ENCODE data around the gene CRTC3.

The CRTC3 gene

DNA sequence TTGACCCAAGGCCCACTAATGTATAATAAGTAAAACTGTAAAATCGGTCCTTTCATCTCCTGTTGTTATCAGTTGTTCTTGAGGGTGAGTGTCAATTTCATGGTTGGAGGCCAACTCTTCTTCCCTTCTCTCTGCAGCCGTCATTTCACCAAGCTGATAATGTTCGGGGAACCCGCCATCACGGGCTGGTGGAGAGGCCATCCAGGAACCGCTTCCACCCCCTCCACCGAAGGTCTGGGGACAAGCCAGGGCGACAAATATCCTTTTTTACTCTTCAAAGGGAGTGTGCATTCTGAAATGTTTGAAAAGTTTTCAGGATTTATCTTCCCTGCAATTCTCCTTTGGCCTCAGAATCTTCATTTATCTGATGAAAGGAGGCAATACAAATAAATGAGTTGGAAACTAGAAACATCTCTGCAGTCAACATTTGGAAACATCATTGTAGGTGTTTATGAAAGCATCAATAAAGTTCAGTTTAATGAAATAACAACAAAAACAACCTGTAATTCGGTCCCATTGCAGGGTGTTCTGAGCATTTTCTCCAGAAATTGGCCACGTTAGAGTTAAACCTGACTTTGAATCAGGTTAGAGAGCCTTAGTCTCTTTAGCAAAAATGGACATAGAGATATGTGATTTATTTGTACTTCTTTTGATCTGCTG is 63.9 kb downstream of the CRTC3 start:
- no peak for DNase-seq (ENCODE audit: low read depth in 3 of 3)

DNA sequence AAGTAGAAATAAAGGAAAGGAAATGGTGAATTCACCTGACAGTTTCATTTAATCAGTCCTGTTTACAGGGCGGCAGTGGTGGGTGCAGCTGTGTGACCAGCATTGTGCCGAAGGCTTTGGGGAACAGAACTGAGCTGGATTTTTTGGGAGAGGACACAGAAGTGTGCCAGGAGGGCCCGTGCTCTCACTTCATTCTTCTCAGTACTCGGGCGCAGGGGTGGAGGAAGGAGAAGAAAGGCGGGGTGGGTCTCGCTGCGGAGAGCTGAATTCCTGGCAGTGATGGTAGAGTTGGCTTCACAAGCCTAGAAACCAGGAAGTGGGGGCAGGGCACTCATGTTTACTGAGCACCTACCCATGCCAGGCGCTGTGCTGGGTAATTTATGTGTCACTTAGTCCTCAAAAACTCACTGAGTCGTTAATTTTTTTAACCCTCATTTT is 64.6 kb downstream of the CRTC3 start:
- DNase-seq (ENCODE audit: low read depth in 3 of 3), result peak; percentile 46 to 81 (median 73)

DNA sequence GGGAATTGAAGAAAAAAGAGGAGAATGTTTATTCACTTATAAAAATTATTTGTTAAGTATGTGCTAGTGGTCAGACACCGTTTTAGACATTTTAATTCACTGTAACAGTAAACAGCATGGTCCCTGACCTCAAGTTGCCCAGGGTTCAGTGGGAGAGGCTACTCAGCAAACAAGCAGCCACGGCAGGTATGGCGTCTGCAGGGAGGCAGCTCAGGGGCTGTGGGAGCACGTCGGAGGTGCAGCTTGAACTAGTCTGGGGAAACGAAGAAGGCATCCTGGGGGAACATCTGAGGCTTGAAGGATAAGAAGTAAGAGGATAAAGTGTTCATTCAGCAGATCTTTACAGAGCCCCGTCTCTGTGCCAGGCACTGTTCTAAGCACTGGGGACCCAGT is 66.0 kb downstream of the CRTC3 start:
- no peak for DNase-seq (ENCODE audit: low read depth in 3 of 3)

DNA sequence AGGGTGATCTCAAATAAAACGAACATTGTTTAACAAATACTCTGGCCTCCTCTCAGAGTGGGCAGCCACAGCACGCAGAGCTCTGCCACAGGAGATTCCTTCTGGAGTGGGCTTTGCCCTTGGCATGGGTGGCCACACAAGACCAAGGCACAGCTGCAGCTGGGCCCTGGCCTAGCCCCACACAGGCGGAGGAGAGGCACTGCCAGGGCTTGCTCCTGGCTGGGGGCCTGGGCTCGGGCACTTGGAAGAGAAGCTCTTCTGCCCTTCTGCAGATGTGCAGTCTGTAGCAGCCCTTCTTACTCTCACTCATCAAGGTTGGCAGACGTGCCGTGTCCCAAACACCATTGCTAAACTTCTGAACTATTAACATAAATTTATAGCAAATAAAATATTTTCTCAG is 67.2 kb downstream of the CRTC3 start:
- no peak for DNase-seq (ENCODE audit: low read depth in 3 of 3)

DNA sequence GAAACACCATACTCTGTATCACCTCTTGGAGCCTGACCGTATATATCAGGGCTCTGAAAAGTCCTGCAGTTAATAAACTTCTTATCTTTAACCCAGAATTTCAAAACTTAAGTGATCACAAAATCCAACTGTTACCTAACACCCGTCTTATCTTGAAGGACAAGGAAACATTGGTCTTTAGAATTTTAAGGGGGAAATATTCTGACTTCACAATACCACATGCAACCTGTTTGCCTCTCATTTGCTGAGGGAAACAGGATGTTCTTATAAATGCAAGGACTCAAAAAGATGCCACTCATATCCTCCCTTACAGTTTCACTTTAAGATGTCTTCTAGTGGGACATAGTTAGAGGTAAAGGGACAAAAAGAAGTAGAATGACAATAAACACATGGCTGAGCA is 67.9 kb downstream of the CRTC3 start:
- DNase-seq (ENCODE audit: low read depth in 3 of 3), result no peak

DNA sequence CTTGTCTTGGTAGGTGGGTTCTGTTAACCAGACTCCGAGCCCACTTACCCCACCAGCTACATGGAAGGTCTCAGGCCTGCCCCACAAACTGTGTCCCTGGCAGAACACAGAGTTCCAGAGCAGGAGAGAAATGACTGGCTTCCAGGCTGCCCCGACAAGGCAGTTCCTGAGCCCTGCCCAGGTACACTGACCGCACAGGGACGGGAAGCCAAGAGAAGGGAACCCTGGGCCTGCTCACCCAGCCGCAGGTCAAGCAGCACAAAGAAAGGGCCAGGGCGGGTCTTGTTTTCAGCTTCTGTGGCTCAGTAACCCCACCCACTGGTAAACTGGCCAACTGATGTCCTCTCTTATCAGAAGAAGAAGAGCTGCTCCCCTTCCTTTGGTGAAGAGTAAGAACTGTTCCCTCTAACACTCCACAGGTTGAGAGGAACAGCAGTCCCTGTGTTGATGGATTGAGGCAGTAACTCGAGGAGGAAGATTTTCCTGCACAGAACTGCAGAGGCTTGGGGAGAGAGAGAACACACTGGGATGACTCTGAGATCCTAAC is 68.4 kb downstream of the CRTC3 start:
- no peak for DNase-seq (ENCODE audit: low read depth in 3 of 3)

DNA sequence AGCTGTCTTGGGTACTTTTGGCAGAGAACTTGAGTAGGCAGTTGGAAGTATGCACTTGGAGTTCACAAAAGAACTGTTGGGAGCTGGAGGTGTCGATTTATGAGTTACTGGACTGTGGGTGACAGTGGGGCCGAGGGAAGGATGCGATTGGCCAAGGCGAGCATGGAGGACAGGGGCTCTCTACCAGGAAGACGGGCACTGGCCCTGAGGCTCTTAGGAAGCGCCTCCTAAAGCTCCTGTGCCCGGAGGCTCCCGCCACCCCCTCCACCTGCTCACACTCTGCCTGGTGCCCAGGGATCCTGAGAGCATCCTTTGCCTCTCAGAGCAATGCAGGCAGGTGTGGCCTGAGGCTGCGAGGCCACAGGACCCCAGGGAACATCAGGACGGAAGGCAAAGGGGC is 69.0 kb downstream of the CRTC3 start:
- DNase-seq (ENCODE audit: low read depth in 3 of 3), result no peak

DNA sequence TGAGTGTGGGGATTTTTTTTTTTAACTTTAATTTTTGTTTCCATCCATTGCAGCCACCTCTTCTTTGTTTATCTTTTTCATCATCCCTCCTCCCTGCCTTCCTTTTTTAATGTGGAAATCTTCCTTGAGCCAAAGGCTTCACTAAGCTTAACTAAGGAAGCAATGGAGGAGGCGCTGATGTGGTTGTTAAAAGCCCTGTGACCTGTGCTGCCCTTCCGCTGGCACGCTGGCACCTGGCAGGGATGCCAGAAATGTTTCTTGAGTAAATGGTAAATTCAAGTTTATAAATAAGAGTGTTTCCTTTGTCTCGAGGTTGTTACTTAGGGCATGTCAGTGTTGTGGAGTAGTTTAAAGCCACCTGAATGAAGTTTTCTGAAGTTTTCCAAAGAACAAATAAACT is 69.4 kb downstream of the CRTC3 start:
- DNase-seq (ENCODE audit: low read depth in 3 of 3), result no peak

DNA sequence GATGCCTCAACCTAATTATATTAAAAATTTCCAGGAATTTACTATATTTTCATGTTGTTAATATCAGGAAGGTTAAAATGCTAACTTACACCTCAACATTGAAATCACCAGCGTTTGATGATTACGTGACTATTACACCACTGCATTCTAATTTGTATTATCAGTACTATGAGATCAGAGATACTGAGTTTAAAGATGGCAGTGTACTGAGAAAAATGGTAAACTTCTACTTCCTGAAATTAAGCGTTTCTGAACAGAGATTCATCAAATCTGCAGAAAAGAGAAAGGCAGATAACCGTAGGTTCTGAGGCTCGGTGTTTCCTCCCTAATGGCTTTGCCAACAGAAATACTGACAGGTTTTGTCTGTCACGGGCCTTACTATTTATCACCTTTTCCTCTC is 69.9 kb downstream of the CRTC3 start:
- no peak for DNase-seq (ENCODE audit: low read depth in 3 of 3)

DNA sequence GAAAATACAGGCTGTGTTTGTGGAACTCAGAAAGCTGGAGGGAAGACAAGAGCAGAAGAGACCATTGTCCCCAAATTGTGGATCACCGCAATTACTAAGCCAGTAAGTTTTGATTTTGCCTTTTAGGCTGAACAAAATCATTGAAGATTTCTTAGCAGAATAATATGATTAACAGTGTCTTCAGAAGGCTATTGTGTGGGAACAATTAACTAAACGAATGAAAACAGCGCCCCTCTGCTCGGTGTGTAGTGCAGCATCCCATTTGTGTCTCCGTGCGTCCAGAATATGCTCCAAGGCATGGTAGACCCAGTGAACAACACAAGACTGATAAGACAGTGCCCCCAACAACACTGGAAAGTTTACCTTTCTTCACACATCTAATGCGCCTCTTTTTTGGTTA is 71.2 kb downstream of the CRTC3 start:
- DNase-seq (ENCODE audit: low read depth in 3 of 3), result no peak

DNA sequence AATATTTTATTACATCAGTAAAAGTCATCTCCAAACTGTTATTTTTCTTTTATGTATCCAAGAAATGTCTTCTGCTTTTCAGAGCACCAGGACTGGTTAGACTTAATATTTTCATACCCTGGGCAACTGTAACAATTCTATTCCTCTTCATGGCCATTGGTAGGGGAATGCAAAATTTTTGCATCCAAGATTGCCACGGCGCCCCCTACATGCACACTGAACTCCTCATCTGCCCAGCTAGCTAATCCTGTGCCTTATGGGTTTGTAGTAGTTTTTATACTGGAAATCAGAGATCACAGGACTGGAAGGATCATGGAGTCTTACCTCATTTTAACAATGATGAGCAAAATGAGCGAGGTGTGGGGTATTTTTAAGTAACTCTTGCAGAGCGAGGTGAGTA is 74.2 kb downstream of the CRTC3 start:
- peak in 1 of 3 experiments; percentile 21 for DNase-seq (ENCODE audit: low read depth in 3 of 3)

DNA sequence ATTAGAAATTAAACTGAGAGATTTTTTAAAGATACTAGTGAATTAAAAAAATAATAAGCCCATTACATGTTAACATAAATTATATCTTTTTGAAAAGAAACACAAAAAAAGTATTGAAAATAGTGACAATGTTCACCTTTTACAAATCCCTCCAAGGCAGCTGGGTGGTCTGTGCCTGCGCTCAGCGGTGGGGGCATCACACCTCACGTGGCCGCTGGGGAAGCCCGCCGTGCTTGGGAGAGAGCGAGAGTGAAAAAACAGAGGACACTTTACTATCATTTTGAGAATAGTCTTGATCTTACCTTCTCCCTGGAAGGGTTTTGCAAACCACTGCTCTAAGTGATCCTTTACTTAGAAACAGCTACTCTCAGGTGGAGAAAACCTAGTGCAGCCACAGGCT is 76.9 kb downstream of the CRTC3 start:
- DNase-seq (ENCODE audit: low read depth in 3 of 3), result no peak

DNA sequence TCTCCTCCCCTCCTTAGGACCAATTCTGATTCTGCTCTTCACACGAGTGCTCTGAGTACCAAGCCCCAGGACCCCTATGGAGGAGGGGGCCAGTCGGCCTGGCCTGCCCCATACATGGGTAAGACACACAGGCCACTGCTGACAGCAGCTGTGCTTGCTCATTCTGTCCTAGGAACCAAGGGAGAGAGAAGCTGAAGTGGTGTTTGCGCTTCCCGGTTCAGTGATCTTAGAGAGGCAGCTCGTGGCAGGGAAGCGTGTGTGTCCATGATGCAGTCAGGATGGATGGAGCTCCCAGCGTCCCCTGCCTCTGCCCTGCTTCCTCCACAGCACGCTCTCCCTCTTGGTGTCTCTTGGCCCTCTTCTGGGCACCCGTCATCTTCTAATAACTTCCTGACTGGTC is 77.6 kb downstream of the CRTC3 start:
- no peak for DNase-seq (ENCODE audit: low read depth in 3 of 3)

DNA sequence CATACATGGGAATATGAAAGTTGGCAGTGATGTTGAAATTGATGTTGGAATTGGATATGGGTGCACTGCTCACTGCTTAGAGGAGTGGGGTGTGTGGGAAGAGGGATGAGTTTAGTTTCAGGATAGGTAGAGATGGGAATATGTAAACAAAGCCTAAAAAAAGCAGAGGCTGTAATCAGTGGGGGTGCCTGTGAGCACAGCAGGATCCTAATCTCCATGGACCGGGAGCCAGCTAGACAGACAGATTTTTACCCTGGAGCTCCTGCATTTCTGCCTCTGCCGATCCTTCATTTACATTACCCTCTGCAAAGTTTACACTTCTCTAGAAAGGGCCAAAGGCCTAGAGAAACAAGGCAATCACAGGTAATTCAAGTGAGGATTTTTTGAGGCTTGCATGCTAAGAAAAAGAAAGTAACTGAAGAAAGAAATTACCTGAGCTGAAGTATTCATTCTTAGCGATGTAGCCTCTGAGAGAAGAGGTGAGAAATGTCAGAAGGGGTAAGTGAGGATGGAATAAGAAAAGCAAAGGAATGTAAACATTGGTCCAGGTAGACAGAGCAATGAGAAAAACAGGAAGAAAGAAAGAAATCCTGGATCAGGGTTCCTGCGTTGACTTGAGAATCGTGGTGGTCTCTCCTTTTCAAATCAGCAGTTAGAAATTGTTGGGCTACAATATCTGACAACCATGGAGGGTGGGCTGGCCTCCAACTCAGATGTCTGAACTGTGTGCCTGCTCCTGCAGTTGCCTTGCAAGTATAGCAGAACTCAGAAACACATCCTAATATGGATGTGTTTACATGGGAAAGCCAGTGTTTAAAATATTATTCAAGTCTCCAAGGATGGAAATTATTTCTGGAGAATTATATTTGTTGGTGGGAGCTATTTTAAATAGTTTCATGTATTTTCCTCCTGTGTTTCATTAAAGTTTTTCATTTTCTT is 79.8 kb downstream of the CRTC3 start:
- DNase-seq (ENCODE audit: low read depth in 3 of 3), result no peak

DNA sequence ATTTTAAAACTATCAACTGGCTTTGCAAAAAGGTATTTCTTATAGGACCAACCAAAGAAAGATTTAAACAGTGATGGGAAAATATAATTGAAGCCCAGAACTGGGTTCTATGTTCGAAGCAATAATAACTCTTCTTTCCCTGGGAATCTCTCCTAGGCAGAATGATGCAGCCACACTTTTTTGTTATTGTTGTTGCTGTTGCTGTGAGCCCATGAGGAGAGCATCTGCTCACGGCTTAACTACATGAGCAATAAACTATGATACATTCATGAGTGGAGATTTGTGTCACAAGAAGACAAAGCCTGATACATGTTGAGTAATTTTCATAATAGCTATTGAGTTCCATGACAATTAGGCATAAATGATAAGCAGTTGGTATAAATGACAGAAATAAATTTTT is 80.5 kb downstream of the CRTC3 start:
- no peak for DNase-seq (ENCODE audit: low read depth in 3 of 3)

DNA sequence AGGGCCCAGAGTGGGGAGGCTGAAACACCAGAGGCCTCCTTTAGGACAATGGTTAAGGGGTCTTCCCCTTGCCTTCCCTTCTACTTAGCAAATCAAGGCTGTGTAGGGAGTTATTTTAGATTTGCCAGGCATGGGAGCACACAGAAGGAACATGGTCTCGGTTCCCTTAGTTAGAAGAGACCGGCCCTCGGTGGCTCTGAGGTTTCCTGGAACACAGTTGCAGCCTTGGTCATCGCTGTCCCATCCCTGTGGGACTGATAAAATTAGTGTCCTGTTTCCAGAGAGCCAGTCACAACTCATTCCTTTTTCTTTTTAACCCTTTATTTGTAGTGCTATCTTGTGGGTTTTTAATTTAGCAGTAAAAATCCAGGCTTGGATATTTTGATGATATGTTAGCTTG is 81.4 kb downstream of the CRTC3 start:
- no peak for DNase-seq (ENCODE audit: low read depth in 3 of 3)

DNA sequence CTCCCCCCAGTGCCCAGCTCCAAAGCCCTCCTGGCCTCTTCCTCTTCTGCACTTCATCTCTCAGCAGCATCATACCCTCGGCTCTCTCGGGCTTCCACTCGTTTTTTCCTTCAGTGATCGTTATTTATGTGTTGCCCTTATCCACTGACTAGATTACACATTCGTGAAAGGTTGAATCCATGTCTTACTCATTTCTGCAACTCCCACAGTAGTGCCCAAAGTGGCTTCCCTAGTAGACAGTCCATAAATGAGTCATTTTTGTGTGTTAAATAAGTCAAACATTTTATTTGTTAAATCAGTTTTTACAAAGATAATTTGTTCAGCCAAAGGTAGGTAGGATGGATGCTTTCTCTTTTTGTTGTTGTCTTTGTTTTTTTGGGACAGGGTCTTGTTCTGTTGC is 87.4 kb downstream of the CRTC3 start:
- no peak for DNase-seq (ENCODE audit: low read depth in 3 of 3)

DNA sequence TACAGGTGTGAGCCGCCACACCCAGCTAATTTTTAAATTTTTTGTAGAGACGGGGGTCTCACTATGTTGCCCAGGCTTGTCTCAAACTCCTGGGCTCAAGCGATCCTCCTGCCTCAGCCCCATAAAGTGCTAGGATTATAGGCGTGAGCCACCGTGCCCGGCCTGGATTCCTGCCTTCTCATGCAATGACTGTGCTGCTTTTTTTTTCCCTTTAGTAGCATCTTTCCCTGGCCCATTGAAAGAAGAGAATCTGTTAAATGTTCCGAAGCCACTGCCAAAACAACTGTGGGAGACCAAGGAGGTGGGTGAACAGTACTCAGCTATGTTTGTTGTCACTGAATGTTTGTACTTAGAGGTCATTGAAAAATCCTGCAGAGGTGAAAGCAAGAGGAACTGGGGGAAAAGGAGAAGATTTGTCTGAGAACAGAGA is 88.0 kb downstream of the CRTC3 start:
- DNase-seq (ENCODE audit: low read depth in 3 of 3), result no peak

DNA sequence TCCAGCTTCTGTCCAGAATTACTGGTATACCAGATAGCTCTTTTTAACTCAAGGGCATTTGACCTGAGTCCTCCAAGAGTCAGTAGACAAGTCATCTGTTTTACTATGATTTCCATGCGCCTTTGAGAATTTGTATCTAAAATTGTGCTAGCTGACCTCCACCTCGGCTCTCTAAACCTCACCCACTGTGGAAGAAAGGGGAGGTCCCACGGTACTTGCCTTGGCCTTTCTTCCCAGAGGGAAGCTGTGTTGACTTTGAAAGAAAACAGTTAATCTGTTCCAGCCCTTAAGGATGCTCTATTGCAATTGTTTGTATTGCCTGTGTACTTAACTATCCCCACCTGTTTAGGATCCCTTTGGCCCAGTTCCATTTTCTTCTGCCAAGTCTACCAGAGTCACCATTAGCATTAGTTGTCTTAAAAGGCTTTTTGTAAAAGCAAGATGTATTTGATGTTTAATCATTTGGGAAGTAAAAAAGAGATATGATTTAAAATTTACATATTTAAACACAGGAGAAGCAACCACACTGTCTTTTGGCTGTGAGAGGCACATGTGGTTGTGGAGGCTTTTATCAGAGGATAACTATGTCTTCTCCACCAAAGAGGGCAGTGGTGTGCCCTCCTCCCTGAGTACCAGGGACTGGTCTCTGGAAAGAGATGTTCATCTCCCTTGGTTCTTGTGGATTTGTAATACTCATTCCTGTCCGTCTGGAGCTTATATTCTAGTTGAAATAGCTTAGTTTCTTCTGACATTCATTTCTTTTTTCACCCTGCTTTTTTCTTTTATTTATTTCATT is 88.8 kb downstream of the CRTC3 start:
- DNase-seq (ENCODE audit: low read depth in 3 of 3), result no peak

DNA sequence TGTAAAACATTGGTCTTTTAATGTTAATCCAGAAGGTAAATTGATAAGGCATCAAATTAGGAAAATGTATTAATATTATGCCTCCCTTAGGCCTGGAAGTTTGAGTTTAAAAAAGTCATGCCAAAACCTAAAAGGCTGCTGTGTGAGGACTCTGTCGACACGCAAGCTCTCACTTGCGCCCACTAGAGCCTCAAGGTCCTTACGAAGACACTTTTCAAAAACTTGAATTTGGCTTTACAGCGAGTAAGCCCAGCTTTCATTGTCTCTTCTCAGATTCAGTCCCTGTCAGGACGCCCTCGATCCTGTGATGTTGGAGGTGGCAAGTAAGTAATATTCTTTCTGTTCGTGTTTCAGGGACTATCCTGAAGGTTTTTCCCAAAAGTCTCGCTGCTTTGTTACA is 89.7 kb downstream of the CRTC3 start:
- no peak for DNase-seq (ENCODE audit: low read depth in 3 of 3)

DNA sequence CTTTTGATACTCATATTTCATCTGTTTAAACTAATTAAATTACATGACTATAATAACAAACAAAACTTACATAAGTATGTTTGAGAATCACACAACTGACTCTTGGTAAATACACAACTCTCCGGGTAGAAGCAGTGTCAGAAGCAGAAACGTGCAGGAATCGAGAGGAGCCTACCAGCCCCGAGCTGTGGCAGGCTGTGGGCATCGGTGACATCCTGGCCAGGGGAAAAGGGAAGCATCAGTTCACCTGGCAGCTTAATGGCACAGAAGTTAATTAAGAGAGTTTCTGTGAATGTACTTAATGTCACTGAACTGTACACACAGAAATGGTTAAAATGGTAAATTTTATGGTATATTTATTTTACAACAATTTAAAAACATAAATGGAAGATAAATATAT is 90.2 kb downstream of the CRTC3 start:
- DNase-seq (ENCODE audit: low read depth in 3 of 3), result no peak

DNA sequence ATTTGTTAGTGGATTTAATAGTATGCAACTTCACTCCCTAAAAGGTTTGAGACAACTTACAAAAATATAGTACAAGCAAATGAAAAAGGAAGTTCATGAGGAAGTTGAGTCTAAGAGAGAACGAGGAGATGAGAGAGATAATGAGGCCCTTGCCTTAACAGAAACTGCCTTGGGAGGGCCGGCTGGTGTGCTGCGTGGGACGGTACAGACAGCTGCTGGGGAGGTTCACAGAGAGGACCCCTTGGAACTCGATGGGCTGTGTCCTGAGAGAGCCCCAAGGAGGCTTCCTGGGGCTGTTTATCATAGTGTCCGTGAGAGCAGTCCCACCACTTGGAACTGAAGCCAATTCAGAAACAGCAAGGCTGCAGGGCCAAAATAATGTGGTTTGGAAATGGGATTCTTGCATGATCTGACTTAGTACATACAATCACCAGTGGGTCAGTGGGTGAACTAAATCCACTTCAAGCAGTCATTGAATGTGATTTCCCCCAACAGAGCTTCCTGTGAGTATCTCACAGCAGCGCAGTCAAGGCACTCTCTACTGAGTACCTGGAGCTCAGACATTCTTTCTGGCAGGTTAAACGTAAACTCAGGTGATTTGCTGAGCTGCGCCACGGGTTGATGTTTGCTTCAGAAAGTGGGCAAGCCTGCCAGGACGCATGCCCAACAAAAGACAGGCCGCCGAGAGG is 90.8 kb downstream of the CRTC3 start:
- no peak for DNase-seq (ENCODE audit: low read depth in 3 of 3)
